Spleen (tissue), 11 donors: ENCODE results near the gene SPO11. TPM values are rescaled to one million over a fixed set of nuclear protein-coding genes. Genes with fewer than 3 reads are reported as not detected.

Experiments
- DNase-seq: peaks from one replicate; pipeline ENCODE4 v3.0.0-alpha.2; 2020
- H3K27ac ChIP-seq, 8 donors: fragments of 200-600 bp; sonication (generic) in 7 of 8; 1 replicate in 4 of 8; 2 replicates in 4 of 8; pipeline versions ENCODE4 v1.5.0 to v1.8.0; 2016 to 2021; ENCODE audit warnings: inconsistent platforms in 4 of 8, mild to moderate bottlenecking in 4 of 8, moderate library complexity in 1 of 8
- H3K27me3 ChIP-seq, 7 donors: fragments of 200-600 bp; sonication (generic) in 6 of 7; replicated peaks in 1 of 7; 1 replicate in 4 of 7; 2 replicates in 3 of 7; pipeline versions ENCODE4 v1.5.0 to v1.8.0; 2016 to 2021; ENCODE audit warnings: inconsistent platforms in 3 of 7, mild to moderate bottlenecking in 1 of 7
- H3K36me3 ChIP-seq, 6 donors: fragments of 200-600 bp; sonication (generic) in 5 of 6; 1 replicate in 4 of 6; 2 replicates in 2 of 6; pipeline versions ENCODE4 v1.5.0 to v1.8.0; 2016 to 2021; ENCODE audit warnings: inconsistent platforms in 2 of 6
- H3K4me1 ChIP-seq, 6 donors: fragments of 200-600 bp; sonication (generic) in 5 of 6; 1 replicate in 3 of 6; 2 replicates in 3 of 6; pipeline versions ENCODE4 v1.5.0 to v1.8.0; 2016 to 2021; ENCODE audit warnings: inconsistent platforms in 3 of 6
- H3K4me3 ChIP-seq, 8 donors: fragments of 200-600 bp; sonication (generic) in 7 of 8; 1 replicate in 4 of 8; 2 replicates in 4 of 8; pipeline versions ENCODE4 v1.5.0 to v1.8.0; 2016 to 2021; ENCODE audit warnings: inconsistent platforms in 4 of 8, mild to moderate bottlenecking in 4 of 8, moderate library complexity in 2 of 8
- H3K9me3 ChIP-seq, 8 donors: fragments of 200-600 bp; sonication (generic) in 7 of 8; 1 replicate in 4 of 8; 2 replicates in 4 of 8; pipeline versions ENCODE4 v1.5.0 to v1.8.0; 2016 to 2021; ENCODE audit warnings: inconsistent platforms in 4 of 8
- CTCF ChIP-seq, 11 experiments: fragments of 200-600 bp in 7 of 11; fragments of 450-650 bp in 4 of 11; sonication (generic) in 4 of 11; IDR thresholded peaks in 8 of 11; conservative IDR thresholded peaks in 3 of 11; 1 replicate in 7 of 11; 2 replicates in 4 of 11; pipeline versions ENCODE4 v1.4.0 to v1.8.0; 2016 to 2021; ENCODE audit warnings: antibody characterized with exemption in 11 of 11, inconsistent platforms in 4 of 11, mild to moderate bottlenecking in 1 of 11
- POLR2A ChIP-seq, 3 donors: fragments of 450-650 bp; IDR thresholded peaks; one replicate each; pipeline ENCODE4 v1.5.1; 2017; ENCODE audit warnings: antibody characterized with exemption in 3 of 3, mild to moderate bottlenecking in 1 of 3
- POLR2AphosphoS5 ChIP-seq, 3 donors: sonication (generic); formaldehyde crosslinking; IDR thresholded peaks; one replicate each; pipeline ENCODE4 v1.5.1; 2017; ENCODE audit warnings: antibody characterized with exemption in 3 of 3
- WGBS, 5 donors: extraction: QIAGEN DNeasy Blood & Tissue Kit in 3 of 5; methylation state at CpG; one replicate each; pipeline versions ENCODE4 v1.1.5 to v1.1.7; 2013 to 2018; 5-methylcytosine and 5-hydroxymethylcytosine counted together
- intact Hi-C: fragments of 100-400 bp; cut with DNase I; formaldehyde crosslinking; loops from one replicate; pipeline ENCODE4 v1.15.0; 2023; ENCODE audit warnings: low total_unique reads
- polyA plus RNA-seq, 3 donors: library from polyadenylated mRNA; stranded (reverse); fragments of 200-250 nt; gene quantifications; one replicate each; pipeline ENCODE4 v1.2.1, GENCODE V29; 2013
- total RNA-seq, 7 donors: library from RNA; depleted of rRNA in 3 of 7; stranded (reverse); fragments of >200 nt in 3 of 7; fragmentation: NEBNext Ultra II Directional in 4 of 7; extraction: Animal tissue kit (Norgen Biotek cat#: 25700) in 4 of 7; gene quantifications; one replicate each; pipeline versions ENCODE4 v1.1.0 to v1.2.1, GENCODE V29; 2016 to 2021
- donor health status: healthy with polysubstance abuse.
- donor health status: DM: no; HTN: no; CAD: no; lungs with moderate emphysema.
- donor health status: DM: no; HTN: no; CAD: no.
- donor health status: Bipolar disorder and iron deficiency.
- donor health status: healthy.
- donor health status: DM: no; HTN: no; CAD: no.
- donor health status: DM: yes; HTN: yes; CAD: no.

Gene SPO11
- total and polyA plus RNA-seq, 10 donors: not detected

GRCh38 chr20:57292611-57293010 is 37.0 kb upstream of the SPO11 start:
- 42 to 84% (median 75%) methylated on average over 2 of the region's 2 CpGs for WGBS, 5 donors

DNA sequence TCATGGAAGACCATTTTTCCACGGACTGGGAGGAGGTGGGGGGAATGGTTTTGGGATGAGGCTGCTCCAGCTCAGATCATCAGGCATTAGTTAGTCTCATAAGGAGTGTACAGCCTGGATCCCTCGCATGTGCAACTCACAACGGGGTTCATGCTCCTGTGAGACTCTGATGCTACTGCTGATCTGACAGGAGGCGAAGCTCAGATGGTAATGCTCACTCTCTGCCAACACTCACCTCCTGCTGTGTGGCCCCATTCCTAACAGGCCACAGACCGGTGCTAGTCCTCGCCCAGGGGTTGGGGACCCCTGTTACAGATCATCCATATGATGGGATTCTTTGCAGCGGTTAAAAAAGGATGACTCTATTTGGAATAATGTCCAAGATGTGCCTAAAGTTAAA is 35.6 kb upstream of the SPO11 start:
- Histone ChIP-seq H3K4me1 (no peaks in the 10 kb centered on the region), H3K9me3 (no peaks in the 10 kb centered on the region), H3K36me3 (no peaks in the 10 kb centered on the region), H3K4me3 (no peak overlapping the region), H3K27me3 (peaks cover 0 to 69% (median 0%) of the 10 kb centered on the region in 7 donors), H3K27ac (no peak overlapping the region)
- 77 to 87% (median 78%) methylated on average over 5 to 7 of the region's 7 CpGs for WGBS, 5 donors
- intact Hi-C loops: no loop called here
- no peak for DNase-seq
- TF ChIP-seq POLR2A (IDR thresholded peaks at IDR 0.05): no peak

More at GRCh38 chr20:57292611-57293010, 37.0 kb upstream of the SPO11 start:
- no peaks in the 10 kb centered on the region for H3K36me3 ChIP-seq
- no peak overlapping the region for H3K4me3 ChIP-seq
- H3K9me3 ChIP-seq: no peaks in the 10 kb centered on the region
- H3K27ac ChIP-seq: no peak overlapping the region
- H3K27me3 ChIP-seq: peaks cover 0 to 83% (median 0%) of the 10 kb centered on the region in 7 donors
- no peaks in the 10 kb centered on the region for H3K4me1 ChIP-seq
- no peak for TF ChIP-seq CTCF (IDR thresholded peaks at IDR 0.05 in 8 of 11, conservative IDR thresholded peaks at IDR 0.05 in 3 of 11)
- no peak for TF ChIP-seq POLR2A (IDR thresholded peaks at IDR 0.05)
- TF ChIP-seq POLR2AphosphoS5 (IDR thresholded peaks at IDR 0.05): no peak
- DNase-seq: no peak
- intact Hi-C loops: no loop called here

- 60 to 66% (median 60%) methylated on average over 3 of the region's 3 CpGs for WGBS, 5 donors
- peaks cover 0 to 63% (median 0%) of the 10 kb centered on the region in 7 donors for H3K27me3 ChIP-seq
- no peak overlapping the region for H3K4me3 ChIP-seq
- no peaks in the 10 kb centered on the region for H3K36me3 ChIP-seq
- intact Hi-C loops: no loop called here
- TF ChIP-seq POLR2AphosphoS5 (IDR thresholded peaks at IDR 0.05): no peak
- TF ChIP-seq CTCF (IDR thresholded peaks at IDR 0.05 in 8 of 11, conservative IDR thresholded peaks at IDR 0.05 in 3 of 11): no peak
- no peak for TF ChIP-seq POLR2A (IDR thresholded peaks at IDR 0.05)
- no peaks in the 10 kb centered on the region for H3K4me1 ChIP-seq
- H3K27ac ChIP-seq: no peak overlapping the region
- no peaks in the 10 kb centered on the region for H3K9me3 ChIP-seq
- DNase-seq: no peak
These were observed 35.1 kb upstream of the SPO11 start for GRCh38 chr20:57294550-57294949.

DNA sequence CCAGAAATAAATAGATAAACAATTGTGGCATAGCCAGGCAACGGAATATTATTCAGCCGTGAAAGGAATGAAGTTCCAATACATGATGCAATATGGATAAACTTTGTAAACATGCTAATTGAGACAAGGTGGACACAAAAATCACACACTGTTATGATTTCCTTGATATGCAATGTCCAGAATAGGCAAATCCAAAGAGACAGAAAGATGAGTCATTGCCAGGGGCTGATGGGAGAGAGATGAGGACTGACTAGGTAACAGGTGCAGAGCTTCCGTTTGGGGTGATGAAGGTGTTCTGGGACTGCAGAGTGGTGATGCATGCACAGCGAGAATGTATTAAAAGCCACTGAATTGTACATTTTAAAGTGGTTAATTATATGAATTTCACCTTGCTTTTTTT is 31.1 kb upstream of the SPO11 start:
- no peak overlapping the region for H3K27ac ChIP-seq
- TF ChIP-seq CTCF (IDR thresholded peaks at IDR 0.05 in 8 of 11, conservative IDR thresholded peaks at IDR 0.05 in 3 of 11): no peak
- TF ChIP-seq POLR2A (IDR thresholded peaks at IDR 0.05): no peak
- no peak for TF ChIP-seq POLR2AphosphoS5 (IDR thresholded peaks at IDR 0.05)
- no peaks in the 10 kb centered on the region for H3K36me3 ChIP-seq
- DNase-seq: no peak
- no peaks in the 10 kb centered on the region for H3K9me3 ChIP-seq
- H3K4me3 ChIP-seq: no peak overlapping the region
- intact Hi-C loops: no loop called here
- WGBS, 5 donors: 79 to 91% (median 89%) methylated on average over 4 of the region's 4 CpGs
- peaks cover 0 to 36% (median 0%) of the 10 kb centered on the region in 7 donors for H3K27me3 ChIP-seq
- no peaks in the 10 kb centered on the region for H3K4me1 ChIP-seq

DNA sequence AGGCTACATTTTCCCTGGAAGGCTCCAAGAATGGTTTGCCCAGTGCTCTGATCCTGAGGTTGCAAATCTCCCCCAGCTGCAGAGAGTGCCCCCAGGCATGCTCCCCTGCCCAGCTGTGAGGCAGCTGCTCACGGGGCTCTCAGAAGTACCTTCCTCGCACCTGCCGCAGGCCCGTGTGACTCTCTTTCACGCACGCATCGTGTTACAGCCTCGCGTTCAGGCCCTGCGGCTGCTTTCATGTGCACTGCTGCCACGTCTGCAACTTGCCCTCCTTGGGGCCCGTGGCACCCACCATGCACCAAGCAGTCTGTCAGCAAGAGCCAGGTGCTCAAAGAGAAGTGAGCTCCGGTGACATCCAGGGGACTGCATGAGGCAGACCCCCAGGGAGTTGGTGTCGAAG is 28.6 kb upstream of the SPO11 start:
- no peaks in the 10 kb centered on the region for H3K36me3 ChIP-seq
- intact Hi-C loops: no loop called here
- peaks cover 0 to 18% (median 0%) of the 10 kb centered on the region in 7 donors for H3K27me3 ChIP-seq
- TF ChIP-seq POLR2A (IDR thresholded peaks at IDR 0.05): no peak
- TF ChIP-seq CTCF (IDR thresholded peaks at IDR 0.05 in 8 of 11, conservative IDR thresholded peaks at IDR 0.05 in 3 of 11): no peak
- no peak for TF ChIP-seq POLR2AphosphoS5 (IDR thresholded peaks at IDR 0.05)
- WGBS, 5 donors: 67 to 74% (median 72%) methylated on average over 14 of the region's 14 CpGs
- H3K4me3 ChIP-seq: no peak overlapping the region
- no peaks in the 10 kb centered on the region for H3K4me1 ChIP-seq
- H3K9me3 ChIP-seq: no peaks in the 10 kb centered on the region
- no peak overlapping the region for H3K27ac ChIP-seq
- no peak for DNase-seq
